Breast epithelium (tissue), 3 donors: Measurements from ENCODE around the gene ZDHHC21.

ENCODE experiments used
- POLR2A ChIP-seq: fragments of 450-650 bp; IDR thresholded peaks from one replicate; pipeline ENCODE4 v1.6.1; 2016; ENCODE audit warnings: antibody characterized with exemption, mild to moderate bottlenecking, moderate library complexity
- POLR2AphosphoS5 ChIP-seq, 3 donors: sonication (generic); formaldehyde crosslinking; IDR thresholded peaks; one replicate each; pipeline ENCODE4 v1.6.1; 2017; ENCODE audit warnings: antibody characterized with exemption in 3 of 3
- TF ChIP-seq, protein P1 (sequence below), 3 donors: fragments of 450-650 bp; IDR thresholded peaks; one replicate each; pipeline ENCODE4 v1.5.1; 2016 to 2017; ENCODE audit warnings: antibody characterized with exemption in 3 of 3, mild to moderate bottlenecking in 3 of 3, moderate library complexity in 3 of 3

DNA sequence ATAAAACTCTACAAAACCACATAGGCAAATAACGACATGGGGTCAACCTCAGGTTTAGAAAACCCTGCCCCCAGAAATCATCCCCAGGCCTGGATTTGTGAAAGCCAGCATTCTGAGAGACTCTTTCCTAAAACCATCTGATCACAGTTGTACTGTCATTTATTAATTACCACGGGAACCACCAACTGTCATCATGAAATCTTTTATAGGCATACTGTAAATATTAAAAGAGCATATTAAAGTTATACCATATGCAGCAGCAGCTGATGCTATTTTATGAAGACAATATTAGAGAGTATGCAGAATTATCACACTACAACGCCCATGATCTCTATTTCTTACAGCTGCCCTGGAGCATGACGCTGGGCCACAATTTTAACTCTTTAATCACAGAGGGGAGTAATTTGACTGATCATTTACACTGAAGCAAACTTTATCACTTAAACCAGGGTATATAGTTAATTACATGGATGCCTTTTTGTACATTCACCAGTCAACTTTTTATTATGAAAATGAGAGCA lies 9.0 kb upstream of the ZDHHC21 start:
- TF ChIP-seq, protein P1, sequence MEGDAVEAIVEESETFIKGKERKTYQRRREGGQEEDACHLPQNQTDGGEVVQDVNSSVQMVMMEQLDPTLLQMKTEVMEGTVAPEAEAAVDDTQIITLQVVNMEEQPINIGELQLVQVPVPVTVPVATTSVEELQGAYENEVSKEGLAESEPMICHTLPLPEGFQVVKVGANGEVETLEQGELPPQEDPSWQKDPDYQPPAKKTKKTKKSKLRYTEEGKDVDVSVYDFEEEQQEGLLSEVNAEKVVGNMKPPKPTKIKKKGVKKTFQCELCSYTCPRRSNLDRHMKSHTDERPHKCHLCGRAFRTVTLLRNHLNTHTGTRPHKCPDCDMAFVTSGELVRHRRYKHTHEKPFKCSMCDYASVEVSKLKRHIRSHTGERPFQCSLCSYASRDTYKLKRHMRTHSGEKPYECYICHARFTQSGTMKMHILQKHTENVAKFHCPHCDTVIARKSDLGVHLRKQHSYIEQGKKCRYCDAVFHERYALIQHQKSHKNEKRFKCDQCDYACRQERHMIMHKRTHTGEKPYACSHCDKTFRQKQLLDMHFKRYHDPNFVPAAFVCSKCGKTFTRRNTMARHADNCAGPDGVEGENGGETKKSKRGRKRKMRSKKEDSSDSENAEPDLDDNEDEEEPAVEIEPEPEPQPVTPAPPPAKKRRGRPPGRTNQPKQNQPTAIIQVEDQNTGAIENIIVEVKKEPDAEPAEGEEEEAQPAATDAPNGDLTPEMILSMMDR (IDR thresholded peaks at IDR 0.05), result no peak
- TF ChIP-seq POLR2AphosphoS5 (IDR thresholded peaks at IDR 0.05), result no peak
- TF ChIP-seq POLR2A, result no peak
